Measurements from ENCODE around the gene UBTD2.

The UBTD2 gene

DNA sequence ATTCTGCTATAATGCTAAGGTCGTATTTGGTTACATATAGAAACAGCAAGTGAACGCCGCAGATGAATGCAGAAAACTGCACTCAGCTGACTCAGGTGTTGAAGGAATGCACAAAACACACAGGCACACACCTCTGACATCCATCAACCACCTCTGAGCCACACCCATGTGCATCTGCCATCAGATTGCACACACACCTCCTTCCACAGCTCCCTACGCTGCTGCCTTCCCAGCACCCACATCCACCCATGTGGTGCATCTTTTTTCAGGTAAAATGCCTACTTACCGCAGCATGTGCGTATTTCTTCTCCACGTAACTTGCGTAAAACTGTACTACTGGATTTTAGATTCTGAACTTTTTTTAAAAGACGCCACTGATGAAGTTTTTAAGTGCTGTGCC is 102.6 kb downstream of the UBTD2 start:
- TF ChIP-seq GATA3 (IDR thresholded peaks at IDR 0.05; ENCODE audit: low read depth, low read length): no peak
- TF ChIP-seq GATA2 (IDR thresholded peaks at IDR 0.05; ENCODE audit: low read depth, low read length): no peak

DNA sequence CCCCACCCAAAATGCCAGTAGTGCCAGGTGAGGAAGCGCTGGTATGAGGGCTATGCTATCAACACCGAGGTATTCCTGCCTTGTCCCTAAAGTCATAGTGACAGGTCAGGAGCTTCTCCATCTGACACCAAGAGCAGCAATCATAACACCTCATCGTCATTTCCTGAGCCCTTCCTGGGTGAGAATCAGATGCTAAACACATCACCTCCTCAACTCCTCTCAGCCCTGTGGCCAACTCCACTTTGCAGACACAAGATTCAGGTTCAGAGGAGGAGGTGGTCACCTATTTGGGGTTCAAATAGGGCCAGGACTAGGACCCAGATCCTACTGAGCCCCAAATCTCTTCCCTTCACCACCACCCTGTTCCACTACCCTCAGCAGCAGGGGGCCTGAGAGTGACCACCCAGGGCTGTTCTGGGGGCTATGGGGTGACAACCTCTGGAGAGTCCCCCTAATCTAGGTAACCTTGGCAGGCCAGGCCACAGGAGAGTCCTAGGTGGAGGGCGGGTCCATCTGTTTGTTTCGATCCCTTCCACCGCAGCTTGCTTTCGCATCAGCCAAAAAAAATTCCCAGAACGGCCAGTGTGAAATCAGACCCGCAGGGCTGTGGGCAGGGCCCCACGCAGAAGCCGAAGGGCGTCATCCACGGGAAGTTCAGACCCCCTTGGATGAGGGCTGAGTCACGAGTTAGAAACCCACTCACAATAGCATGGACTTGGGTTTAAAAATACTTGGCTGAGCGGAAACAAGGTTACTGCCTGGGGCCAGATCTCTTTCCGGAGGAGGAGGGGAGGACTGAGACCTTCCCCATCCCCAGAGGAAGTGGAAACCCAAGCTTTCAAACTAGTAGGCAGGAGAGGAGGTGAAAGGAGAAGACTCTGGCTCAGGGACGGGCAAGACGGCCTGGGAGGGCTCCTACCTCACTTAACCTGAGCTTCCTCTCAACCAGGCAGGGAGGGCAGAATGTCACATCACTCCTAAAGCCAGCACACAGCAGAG is 104.3 kb downstream of the UBTD2 start:
- TF ChIP-seq GATA3 (IDR thresholded peaks at IDR 0.05; ENCODE audit: low read depth, low read length): no peak
- no peak for TF ChIP-seq GATA2 (IDR thresholded peaks at IDR 0.05; ENCODE audit: low read depth, low read length)

DNA sequence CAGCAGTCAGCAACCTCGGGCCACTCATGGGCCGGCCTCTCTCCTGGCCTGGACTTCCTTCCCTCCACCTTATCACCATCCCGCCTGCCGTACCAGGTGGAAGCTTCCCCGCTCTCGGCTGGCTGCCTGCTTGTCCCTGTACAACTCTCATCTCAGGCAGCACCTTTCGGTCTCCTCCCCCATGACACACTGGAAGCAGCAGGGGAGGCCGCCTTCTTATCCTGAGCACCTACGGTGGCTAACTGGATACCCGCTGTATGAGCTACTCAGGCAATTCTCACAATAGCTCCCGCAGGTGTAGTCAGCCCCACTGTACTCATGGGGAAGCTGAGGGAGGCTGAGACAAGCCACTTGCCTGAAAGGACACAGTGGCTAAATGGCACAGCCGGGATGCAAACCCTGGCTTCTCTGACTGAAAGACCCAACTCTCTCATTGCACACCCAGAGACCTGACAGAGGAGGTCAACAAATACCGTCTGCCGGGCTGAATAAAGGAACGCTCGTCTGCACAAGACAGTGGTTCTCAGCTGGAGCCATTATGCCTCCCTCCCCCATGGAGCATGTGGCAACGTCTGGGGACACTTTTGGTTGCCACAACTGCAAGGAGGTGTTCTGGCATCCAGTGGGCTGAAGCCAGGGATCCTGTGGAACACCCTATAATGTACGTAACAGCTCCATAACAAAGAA is 105.1 kb downstream of the UBTD2 start:
- no peak for TF ChIP-seq GATA2 (IDR thresholded peaks at IDR 0.05; ENCODE audit: low read depth, low read length)
- TF ChIP-seq GATA3 (IDR thresholded peaks at IDR 0.05; ENCODE audit: low read depth, low read length): no peak

DNA sequence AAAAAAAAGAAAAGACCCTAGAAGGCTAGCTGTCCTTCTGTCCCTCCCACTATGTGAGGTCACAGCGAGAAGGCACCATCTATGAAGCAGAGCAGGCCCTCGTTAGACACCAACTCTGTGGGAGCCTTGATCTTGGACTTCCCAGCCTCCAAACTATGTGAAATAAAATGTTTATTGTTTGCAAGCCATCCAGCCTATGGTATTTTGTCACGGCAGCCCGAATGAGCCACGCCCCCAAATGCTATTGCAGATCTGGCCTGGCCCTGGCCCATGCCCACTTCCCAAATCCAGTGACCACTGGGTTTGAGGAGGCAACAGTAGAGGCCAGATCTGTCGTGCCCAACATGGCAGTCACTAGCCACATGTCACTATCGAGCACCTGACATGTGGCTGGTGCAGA is 106.4 kb downstream of the UBTD2 start:
- TF ChIP-seq GATA2 (IDR thresholded peaks at IDR 0.05; ENCODE audit: low read depth, low read length): no peak
- no peak for TF ChIP-seq GATA3 (IDR thresholded peaks at IDR 0.05; ENCODE audit: low read depth, low read length)

GRCh38 chr5:172175263-172175719 is 108.3 kb downstream of the UBTD2 start:
- TF ChIP-seq GATA3 (IDR thresholded peaks at IDR 0.05; ENCODE audit: low read depth, low read length): no peak
- TF ChIP-seq GATA2 (IDR thresholded peaks at IDR 0.05; ENCODE audit: low read depth, low read length): no peak

DNA sequence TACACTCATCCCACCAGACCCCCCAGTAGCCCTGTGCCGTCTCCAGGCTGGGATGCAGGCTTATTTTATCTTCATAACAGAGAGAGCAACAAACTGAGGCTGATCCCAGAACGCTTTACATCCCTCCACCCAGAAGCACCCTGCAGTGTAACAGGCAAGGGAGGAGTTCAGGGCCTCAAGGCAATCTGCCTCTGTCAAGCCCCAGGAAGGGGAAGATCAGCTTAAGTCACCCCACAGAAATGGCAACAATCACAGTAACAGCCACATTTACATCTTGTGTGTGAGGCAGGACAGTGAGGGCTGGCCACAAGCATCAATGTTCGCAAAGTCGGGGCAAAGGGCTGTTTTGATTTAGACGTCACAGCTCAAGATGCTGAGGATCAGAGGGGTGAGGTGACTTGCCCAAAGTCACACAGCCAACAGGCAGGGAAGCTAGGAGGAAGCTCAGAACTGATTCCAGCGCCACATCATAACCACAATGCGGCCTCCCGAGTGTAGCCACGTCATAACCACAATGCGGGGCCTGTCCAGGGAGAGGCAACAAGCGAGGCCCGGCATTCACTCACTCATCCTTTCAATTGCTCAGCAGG is 109.9 kb downstream of the UBTD2 start:
- TF ChIP-seq GATA3 (IDR thresholded peaks at IDR 0.05; ENCODE audit: low read depth, low read length) (no peak), GATA2 (IDR thresholded peaks at IDR 0.05; ENCODE audit: low read depth, low read length) (no peak)

- TF ChIP-seq GATA2 (IDR thresholded peaks at IDR 0.05; ENCODE audit: low read depth, low read length): no peak
- TF ChIP-seq GATA3 (IDR thresholded peaks at IDR 0.05; ENCODE audit: low read depth, low read length): no peak
Measured at GRCh38 chr5:172172912-172173563, 110.5 kb downstream of the UBTD2 start.

GRCh38 chr5:172171118-172171517 is 112.4 kb downstream of the UBTD2 start:
- TF ChIP-seq GATA2 (IDR thresholded peaks at IDR 0.05; ENCODE audit: low read depth, low read length): no peak
- TF ChIP-seq GATA3 (IDR thresholded peaks at IDR 0.05; ENCODE audit: low read depth, low read length): no peak

- TF ChIP-seq GATA2 (IDR thresholded peaks at IDR 0.05; ENCODE audit: low read depth, low read length) (no peak), GATA3 (IDR thresholded peaks at IDR 0.05; ENCODE audit: low read depth, low read length) (no peak)
Measured at GRCh38 chr5:172170251-172170701, 113.3 kb downstream of the UBTD2 start.

DNA sequence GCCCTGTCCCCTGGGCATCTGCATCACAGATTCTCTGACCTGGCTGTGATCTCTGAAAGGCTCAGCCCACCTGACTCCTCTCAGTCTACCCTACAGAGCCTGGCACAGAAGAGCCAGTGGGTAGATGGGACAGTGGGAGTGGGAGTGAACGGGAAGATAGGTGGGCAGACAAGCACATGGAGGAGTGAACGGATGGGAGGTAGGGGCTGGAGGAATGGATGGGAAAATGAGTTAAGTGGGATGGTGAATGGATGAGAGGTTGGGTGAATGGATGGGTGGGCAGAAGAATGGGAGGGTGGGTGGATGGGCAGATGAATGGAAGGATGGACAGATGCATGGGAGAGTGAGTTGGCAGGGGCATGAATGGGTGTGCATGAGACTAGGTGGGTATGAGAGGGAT is 114.3 kb downstream of the UBTD2 start:
- TF ChIP-seq GATA2 (IDR thresholded peaks at IDR 0.05; ENCODE audit: low read depth, low read length) (no peak), GATA3 (IDR thresholded peaks at IDR 0.05; ENCODE audit: low read depth, low read length) (no peak)

- TF ChIP-seq GATA3 (IDR thresholded peaks at IDR 0.05; ENCODE audit: low read depth, low read length): no peak
- no peak for TF ChIP-seq GATA2 (IDR thresholded peaks at IDR 0.05; ENCODE audit: low read depth, low read length)
Measured at GRCh38 chr5:172168311-172168710, 115.3 kb downstream of the UBTD2 start.

DNA sequence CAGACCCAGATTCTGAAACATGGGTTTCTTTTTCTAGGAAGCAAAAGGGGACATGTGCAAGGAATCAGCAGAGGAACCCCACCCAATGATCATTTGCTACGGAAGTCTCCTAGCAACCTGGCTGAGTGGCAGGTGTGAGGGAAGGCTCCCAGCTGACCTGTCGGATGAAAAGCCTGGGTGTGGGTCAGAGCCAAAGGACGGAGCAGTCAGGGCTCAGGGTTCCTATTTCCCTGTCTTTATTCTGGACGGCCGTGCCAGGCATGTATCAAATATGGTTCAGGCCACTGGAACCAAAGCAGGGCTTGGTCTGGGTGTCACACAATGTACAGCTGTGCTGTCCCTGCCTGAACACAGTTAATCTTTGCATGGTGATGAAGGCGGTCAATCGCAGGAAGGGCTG is 115.7 kb downstream of the UBTD2 start:
- TF ChIP-seq GATA2 (IDR thresholded peaks at IDR 0.05; ENCODE audit: low read depth, low read length) (no peak), GATA3 (IDR thresholded peaks at IDR 0.05; ENCODE audit: low read depth, low read length) (no peak)

DNA sequence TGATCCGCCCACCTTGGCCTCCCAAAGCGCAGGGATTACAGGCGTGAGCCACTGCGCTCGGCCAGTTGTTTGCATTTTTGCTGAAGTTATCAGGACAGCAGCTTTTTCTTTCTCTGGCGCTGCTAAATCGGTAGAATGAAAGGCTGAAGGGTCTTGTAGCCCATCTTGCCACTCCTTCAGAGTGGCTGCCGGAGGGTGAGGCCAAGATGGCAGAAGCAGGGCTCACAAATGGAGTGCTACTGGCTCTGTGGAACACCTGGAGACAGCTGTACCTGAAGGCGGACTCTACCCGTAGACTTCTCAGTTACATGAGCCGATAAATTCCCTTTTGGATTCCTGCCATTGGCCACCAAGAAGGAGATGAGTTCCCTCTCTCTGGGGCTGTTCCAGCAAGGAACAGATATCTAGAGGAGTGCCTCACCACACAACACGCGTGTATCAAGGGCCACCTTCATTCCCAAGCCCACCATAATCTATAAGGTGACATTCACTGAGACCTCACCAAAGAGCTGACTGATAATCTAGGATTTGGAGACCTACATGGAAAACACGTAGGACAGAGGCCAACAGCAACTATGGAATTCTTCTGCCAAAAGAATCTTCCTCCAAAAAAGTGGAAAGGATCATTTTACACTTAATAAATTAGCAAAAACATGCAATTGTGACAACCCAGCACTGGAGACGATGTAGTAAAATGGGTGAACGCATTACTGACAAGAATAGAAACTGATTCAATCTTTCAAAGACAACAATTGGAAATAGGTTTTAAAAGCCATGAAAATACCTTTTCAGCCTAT is 117.3 kb downstream of the UBTD2 start:
- TF ChIP-seq GATA3 (IDR thresholded peaks at IDR 0.05; ENCODE audit: low read depth, low read length): no peak
- no peak for TF ChIP-seq GATA2 (IDR thresholded peaks at IDR 0.05; ENCODE audit: low read depth, low read length)
